ENCODE measurements around the gene TGFB2.

- TF ChIP-seq CTCF (IDR thresholded peaks at IDR 0.05; ENCODE audit: insufficient read depth, low read length) (no peak), GABPA (IDR thresholded peaks at IDR 0.05; ENCODE audit: low read depth) (no peak), POLR2AphosphoS5 (IDR thresholded peaks at IDR 0.05; ENCODE audit: low read depth) (no peak)
- TF ChIP-seq, protein P1, sequence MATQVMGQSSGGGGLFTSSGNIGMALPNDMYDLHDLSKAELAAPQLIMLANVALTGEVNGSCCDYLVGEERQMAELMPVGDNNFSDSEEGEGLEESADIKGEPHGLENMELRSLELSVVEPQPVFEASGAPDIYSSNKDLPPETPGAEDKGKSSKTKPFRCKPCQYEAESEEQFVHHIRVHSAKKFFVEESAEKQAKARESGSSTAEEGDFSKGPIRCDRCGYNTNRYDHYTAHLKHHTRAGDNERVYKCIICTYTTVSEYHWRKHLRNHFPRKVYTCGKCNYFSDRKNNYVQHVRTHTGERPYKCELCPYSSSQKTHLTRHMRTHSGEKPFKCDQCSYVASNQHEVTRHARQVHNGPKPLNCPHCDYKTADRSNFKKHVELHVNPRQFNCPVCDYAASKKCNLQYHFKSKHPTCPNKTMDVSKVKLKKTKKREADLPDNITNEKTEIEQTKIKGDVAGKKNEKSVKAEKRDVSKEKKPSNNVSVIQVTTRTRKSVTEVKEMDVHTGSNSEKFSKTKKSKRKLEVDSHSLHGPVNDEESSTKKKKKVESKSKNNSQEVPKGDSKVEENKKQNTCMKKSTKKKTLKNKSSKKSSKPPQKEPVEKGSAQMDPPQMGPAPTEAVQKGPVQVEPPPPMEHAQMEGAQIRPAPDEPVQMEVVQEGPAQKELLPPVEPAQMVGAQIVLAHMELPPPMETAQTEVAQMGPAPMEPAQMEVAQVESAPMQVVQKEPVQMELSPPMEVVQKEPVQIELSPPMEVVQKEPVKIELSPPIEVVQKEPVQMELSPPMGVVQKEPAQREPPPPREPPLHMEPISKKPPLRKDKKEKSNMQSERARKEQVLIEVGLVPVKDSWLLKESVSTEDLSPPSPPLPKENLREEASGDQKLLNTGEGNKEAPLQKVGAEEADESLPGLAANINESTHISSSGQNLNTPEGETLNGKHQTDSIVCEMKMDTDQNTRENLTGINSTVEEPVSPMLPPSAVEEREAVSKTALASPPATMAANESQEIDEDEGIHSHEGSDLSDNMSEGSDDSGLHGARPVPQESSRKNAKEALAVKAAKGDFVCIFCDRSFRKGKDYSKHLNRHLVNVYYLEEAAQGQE (IDR thresholded peaks at IDR 0.05; ENCODE audit: insufficient replicate concordance, low read depth) = no peak
These were observed 66.0 kb downstream of the TGFB2 start for GRCh38 chr1:218411101-218411500.
